Measurements from ENCODE around the gene SUPT3H. TPM values are rescaled to one million over a fixed set of nuclear protein-coding genes. Genes with fewer than 3 reads are reported as not detected.

Gene SUPT3H
- total and polyA plus RNA-seq, 7 experiments from 2014 or later, result 8.0 to 16.0 (median 12.7) TPM

GRCh38 chr6:44831002-44831610 lies 546.6 kb downstream of the SUPT3H start:
- H3K4me3 ChIP-seq (ENCODE audit: low read length), result no peak overlapping the region
- Mint-ChIP-seq H3K27ac (peak overlapping the region in 3 of 9 donors; percentile 29 to 61 (median 31)), H3K9me3 (no peaks in the 10 kb centered on the region), H3K36me3 (peaks cover 0 to 16% (median 9%) of the 10 kb centered on the region in 5 donors), H3K27me3 (no peaks in the 10 kb centered on the region), H3K4me1 (peaks cover 20 to 64% (median 31%) of the 10 kb centered on the region in 7 donors), H3K4me3 (no peak overlapping the region)
- peaks cover 14 to 16% of the 10 kb centered on the region in 2 donors for H3K4me1 ChIP-seq (ENCODE audit: control insufficient read depth in 2 of 2, insufficient read depth in 2 of 2, low read length in 2 of 2)
- ChIA-PET POLR2A (no interaction called here), CTCF (interaction anchor here (0.5 kb wide), 1 partner anchor 12 kb away, joined by 3 read pairs; no protein-coding TSS in a partner anchor)
- no peak overlapping the region for H3K27ac ChIP-seq (ENCODE audit: low read depth, low read length)
- H3K36me3 ChIP-seq (ENCODE audit: control insufficient read depth in 2 of 3, insufficient read depth in 3 of 3, low read length in 3 of 3), result no peaks in the 10 kb centered on the region
- no peaks in the 10 kb centered on the region for H3K27me3 ChIP-seq (ENCODE audit: control insufficient read depth in 2 of 2, insufficient read depth in 2 of 2, low read length in 2 of 2)
- no peak for ATAC-seq
- DNase-seq, result no peak
- no peaks in the 10 kb centered on the region for H3K9me3 ChIP-seq (ENCODE audit: control insufficient read depth in 2 of 3, low read length in 3 of 3)
- intact Hi-C loops (cut with micrococcal nuclease), result no loop called here

- DNase-seq (no peak), ATAC-seq (no peak)
- Histone ChIP-seq H3K4me1 (ENCODE audit: control insufficient read depth in 2 of 2, insufficient read depth in 2 of 2, low read length in 2 of 2) (peaks cover 14 to 16% of the 10 kb centered on the region in 2 donors), H3K27ac (ENCODE audit: low read depth, low read length) (no peak overlapping the region), H3K4me3 (ENCODE audit: low read length) (no peak overlapping the region), H3K27me3 (ENCODE audit: control insufficient read depth in 2 of 2, insufficient read depth in 2 of 2, low read length in 2 of 2) (no peaks in the 10 kb centered on the region), H3K9me3 (ENCODE audit: control insufficient read depth in 2 of 3, low read length in 3 of 3) (no peaks in the 10 kb centered on the region), H3K36me3 (ENCODE audit: control insufficient read depth in 2 of 3, insufficient read depth in 3 of 3, low read length in 3 of 3) (peaks cover 0 to 7% (median 0%) of the 10 kb centered on the region in 3 experiments)
- peak overlapping the region in 3 of 9 donors; percentile 29 to 49 (median 37) for H3K27ac Mint-ChIP-seq
- H3K4me1 Mint-ChIP-seq, result peaks cover 20 to 59% (median 30%) of the 10 kb centered on the region in 7 donors
- intact Hi-C loops (cut with micrococcal nuclease), result no loop called here
- no peaks in the 10 kb centered on the region for H3K27me3 Mint-ChIP-seq
- ChIA-PET POLR2A (interaction anchor here (0.6 kb wide), 1 partner anchor 25 kb away, joined by 3 read pairs; no protein-coding TSS in a partner anchor), CTCF (no interaction called here)
- H3K36me3 Mint-ChIP-seq, result peaks cover 0 to 23% (median 17%) of the 10 kb centered on the region in 5 donors
- no peaks in the 10 kb centered on the region for H3K9me3 Mint-ChIP-seq
- H3K4me3 Mint-ChIP-seq, result peak overlapping the region in 1 of 10 donors; percentile 63
Measured at GRCh38 chr6:44829836-44830235, 547.9 kb downstream of the SUPT3H start.

GRCh38 chr6:44828780-44829179 lies 549.0 kb downstream of the SUPT3H start:
- Histone ChIP-seq H3K36me3 (ENCODE audit: control insufficient read depth in 2 of 3, insufficient read depth in 3 of 3, low read length in 3 of 3) (peaks cover 0 to 7% (median 0%) of the 10 kb centered on the region in 3 experiments), H3K27ac (ENCODE audit: low read depth, low read length) (no peak overlapping the region), H3K9me3 (ENCODE audit: control insufficient read depth in 2 of 3, low read length in 3 of 3) (no peaks in the 10 kb centered on the region), H3K4me1 (ENCODE audit: control insufficient read depth in 2 of 2, insufficient read depth in 2 of 2, low read length in 2 of 2) (peaks cover 14 to 16% of the 10 kb centered on the region in 2 donors), H3K4me3 (ENCODE audit: low read length) (no peak overlapping the region), H3K27me3 (ENCODE audit: control insufficient read depth in 2 of 2, insufficient read depth in 2 of 2, low read length in 2 of 2) (no peaks in the 10 kb centered on the region)
- peak in 3 of 9 donors; percentile 3 to 14 (median 11) for DNase-seq
- ATAC-seq, result peak; percentile 53
- peak overlapping the region in 7 of 9 donors; percentile 13 to 74 (median 29) for H3K27ac Mint-ChIP-seq
- POLR2A ChIA-PET, result interaction anchor here (0.7 to 0.8 kb wide), 2 partner anchors 28 to 148 kb away, joined by 3 read pairs; no protein-coding TSS in a partner anchor
- no peaks in the 10 kb centered on the region for H3K27me3 Mint-ChIP-seq
- intact Hi-C loops (cut with micrococcal nuclease), result no loop called here
- peaks cover 0 to 28% (median 17%) of the 10 kb centered on the region in 5 donors for H3K36me3 Mint-ChIP-seq
- CTCF ChIA-PET, result no interaction called here
- H3K4me3 Mint-ChIP-seq, result peak overlapping the region; percentile 5 to 63 (median 26)
- no peaks in the 10 kb centered on the region for H3K9me3 Mint-ChIP-seq
- peaks cover 20 to 54% (median 30%) of the 10 kb centered on the region in 7 donors for H3K4me1 Mint-ChIP-seq

GRCh38 chr6:44826025-44826676 lies 551.6 kb downstream of the SUPT3H start:
- intact Hi-C loops (cut with micrococcal nuclease), result no loop called here
- no peaks in the 10 kb centered on the region for H3K27me3 Mint-ChIP-seq
- Histone ChIP-seq H3K4me1 (ENCODE audit: control insufficient read depth in 2 of 2, insufficient read depth in 2 of 2, low read length in 2 of 2) (peaks cover 14 to 16% of the 10 kb centered on the region in 2 donors), H3K4me3 (ENCODE audit: low read length) (no peak overlapping the region), H3K27ac (ENCODE audit: low read depth, low read length) (no peak overlapping the region), H3K9me3 (ENCODE audit: control insufficient read depth in 2 of 3, low read length in 3 of 3) (no peaks in the 10 kb centered on the region), H3K27me3 (ENCODE audit: control insufficient read depth in 2 of 2, insufficient read depth in 2 of 2, low read length in 2 of 2) (no peaks in the 10 kb centered on the region), H3K36me3 (ENCODE audit: control insufficient read depth in 2 of 3, insufficient read depth in 3 of 3, low read length in 3 of 3) (peaks cover 0 to 7% (median 0%) of the 10 kb centered on the region in 3 experiments)
- H3K4me1 Mint-ChIP-seq, result peaks cover 13 to 37% (median 28%) of the 10 kb centered on the region in 7 donors
- no peak overlapping the region for H3K27ac Mint-ChIP-seq
- H3K4me3 Mint-ChIP-seq, result no peak overlapping the region
- POLR2A ChIA-PET, result no interaction called here
- ATAC-seq (no peak), DNase-seq (no peak)
- peaks cover 0 to 36% (median 21%) of the 10 kb centered on the region in 5 donors for H3K36me3 Mint-ChIP-seq
- CTCF ChIA-PET, result no interaction called here
- H3K9me3 Mint-ChIP-seq, result no peaks in the 10 kb centered on the region

- H3K36me3 ChIP-seq (ENCODE audit: control insufficient read depth in 2 of 3, insufficient read depth in 3 of 3, low read length in 3 of 3), result peaks cover 0 to 7% (median 0%) of the 10 kb centered on the region in 3 experiments
- peaks cover 0 to 42% (median 25%) of the 10 kb centered on the region in 5 donors for H3K36me3 Mint-ChIP-seq
- no peaks in the 10 kb centered on the region for H3K27me3 ChIP-seq (ENCODE audit: control insufficient read depth in 2 of 2, insufficient read depth in 2 of 2, low read length in 2 of 2)
- H3K27ac ChIP-seq (ENCODE audit: low read depth, low read length), result no peak overlapping the region
- intact Hi-C loops (cut with micrococcal nuclease), result no loop called here
- DNase-seq, result no peak
- no peak overlapping the region for H3K4me3 Mint-ChIP-seq
- POLR2A ChIA-PET, result no interaction called here
- H3K4me1 Mint-ChIP-seq, result peaks cover 13 to 29% (median 20%) of the 10 kb centered on the region in 7 donors
- no peaks in the 10 kb centered on the region for H3K9me3 Mint-ChIP-seq
- no peak for ATAC-seq
- H3K27me3 Mint-ChIP-seq, result no peaks in the 10 kb centered on the region
- peaks cover 14% of the 10 kb centered on the region in 2 donors for H3K4me1 ChIP-seq (ENCODE audit: control insufficient read depth in 2 of 2, insufficient read depth in 2 of 2, low read length in 2 of 2)
- no peaks in the 10 kb centered on the region for H3K9me3 ChIP-seq (ENCODE audit: control insufficient read depth in 2 of 3, low read length in 3 of 3)
- H3K4me3 ChIP-seq (ENCODE audit: low read length), result no peak overlapping the region
- H3K27ac Mint-ChIP-seq, result no peak overlapping the region
- CTCF ChIA-PET, result interaction anchor here (0.7 kb wide), 1 partner anchor 16 kb away, joined by 3 read pairs; no protein-coding TSS in a partner anchor
Measured at GRCh38 chr6:44825273-44825672, 552.5 kb downstream of the SUPT3H start.

- H3K4me1 Mint-ChIP-seq, result peaks cover 8 to 22% (median 14%) of the 10 kb centered on the region in 7 donors
- no peak overlapping the region for H3K4me3 Mint-ChIP-seq
- H3K27me3 Mint-ChIP-seq, result no peaks in the 10 kb centered on the region
- Histone ChIP-seq H3K4me1 (ENCODE audit: control insufficient read depth in 2 of 2, insufficient read depth in 2 of 2, low read length in 2 of 2) (peaks cover 7 to 8% of the 10 kb centered on the region in 2 donors), H3K27me3 (ENCODE audit: control insufficient read depth in 2 of 2, insufficient read depth in 2 of 2, low read length in 2 of 2) (no peaks in the 10 kb centered on the region), H3K9me3 (ENCODE audit: control insufficient read depth in 2 of 3, low read length in 3 of 3) (no peaks in the 10 kb centered on the region), H3K4me3 (ENCODE audit: low read length) (no peak overlapping the region), H3K36me3 (ENCODE audit: control insufficient read depth in 2 of 3, insufficient read depth in 3 of 3, low read length in 3 of 3) (peaks cover 0 to 7% (median 0%) of the 10 kb centered on the region in 3 experiments), H3K27ac (ENCODE audit: low read depth, low read length) (no peak overlapping the region)
- ATAC-seq (no peak), DNase-seq (no peak)
- intact Hi-C loops (cut with micrococcal nuclease), result no loop called here
- no peak overlapping the region for H3K27ac Mint-ChIP-seq
- peaks cover 0 to 46% (median 30%) of the 10 kb centered on the region in 5 donors for H3K36me3 Mint-ChIP-seq
- ChIA-PET CTCF (interaction anchor here (0.7 kb wide), 1 partner anchor 32 kb away, joined by 3 read pairs; no protein-coding TSS in a partner anchor), POLR2A (no interaction called here)
- no peaks in the 10 kb centered on the region for H3K9me3 Mint-ChIP-seq
Measured at GRCh38 chr6:44824567-44824966, 553.2 kb downstream of the SUPT3H start.

Measured in naive thymus-derived CD4-positive, alpha-beta T cell (primary cell).